Stomach smooth muscle (tissue), 2 donors: ENCODE results near the gene BRCA2.
"Not testable (repeated sequence)": the region's sequence is repeated elsewhere in the genome, so short reads cannot be mapped to it uniquely, and the experiment has no call there.

Experiments
- H3K27ac ChIP-seq: one replicate; pipeline ENCODE4 v1.7.0; 2013; ENCODE audit warnings: mild to moderate bottlenecking, low read length, inconsistent platforms
- H3K27me3 ChIP-seq, 2 donors: one replicate each; pipeline ENCODE4 v1.7.0; 2013; ENCODE audit warnings: low read length in 2 of 2; ENCODE audit not compliant: insufficient read depth in 2 of 2, control insufficient read depth in 1 of 2
- H3K36me3 ChIP-seq, 2 donors: one replicate each; pipeline ENCODE4 v1.7.0; 2013; ENCODE audit warnings: low read length in 2 of 2; ENCODE audit not compliant: control insufficient read depth in 2 of 2, insufficient read depth in 2 of 2
- H3K4me1 ChIP-seq: one replicate; pipeline ENCODE4 v1.7.0; 2013; ENCODE audit warnings: low read length; ENCODE audit not compliant: control insufficient read depth, insufficient read depth
- H3K4me3 ChIP-seq, 2 donors: one replicate each; pipeline ENCODE4 v1.7.0; 2013; ENCODE audit warnings: low read length in 2 of 2
- H3K9ac ChIP-seq, 2 donors: one replicate each; pipeline ENCODE4 v1.7.0; 2013; ENCODE audit warnings: low read length in 2 of 2, mild to moderate bottlenecking in 1 of 2
- H3K9me3 ChIP-seq, 2 donors: one replicate each; pipeline ENCODE4 v1.7.0; 2013; ENCODE audit warnings: low read length in 2 of 2; ENCODE audit not compliant: control insufficient read depth in 2 of 2
- donor health status: healthy.
- donor health status: Pancreatic carcinoma.

Gene BRCA2

DNA sequence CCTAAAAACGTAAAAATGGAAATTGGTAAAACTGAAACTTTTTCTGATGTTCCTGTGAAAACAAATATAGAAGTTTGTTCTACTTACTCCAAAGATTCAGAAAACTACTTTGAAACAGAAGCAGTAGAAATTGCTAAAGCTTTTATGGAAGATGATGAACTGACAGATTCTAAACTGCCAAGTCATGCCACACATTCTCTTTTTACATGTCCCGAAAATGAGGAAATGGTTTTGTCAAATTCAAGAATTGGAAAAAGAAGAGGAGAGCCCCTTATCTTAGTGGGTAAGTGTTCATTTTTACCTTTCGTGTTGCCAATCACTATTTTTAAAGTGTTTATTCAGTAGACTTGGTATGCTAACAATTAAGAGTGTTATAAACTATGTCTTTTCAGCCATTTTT lies 25.6 kb downstream of the BRCA2 start:
- H3K27me3 ChIP-seq: no peaks in the 10 kb centered on the region
- H3K9ac ChIP-seq: no peak overlapping the region
- H3K9me3 ChIP-seq: no peaks in the 10 kb centered on the region
- H3K36me3 ChIP-seq: no peaks in the 10 kb centered on the region
- H3K27ac ChIP-seq: no peak overlapping the region
- H3K4me3 ChIP-seq: no peak overlapping the region
- H3K4me1 ChIP-seq: no peaks in the 10 kb centered on the region

DNA sequence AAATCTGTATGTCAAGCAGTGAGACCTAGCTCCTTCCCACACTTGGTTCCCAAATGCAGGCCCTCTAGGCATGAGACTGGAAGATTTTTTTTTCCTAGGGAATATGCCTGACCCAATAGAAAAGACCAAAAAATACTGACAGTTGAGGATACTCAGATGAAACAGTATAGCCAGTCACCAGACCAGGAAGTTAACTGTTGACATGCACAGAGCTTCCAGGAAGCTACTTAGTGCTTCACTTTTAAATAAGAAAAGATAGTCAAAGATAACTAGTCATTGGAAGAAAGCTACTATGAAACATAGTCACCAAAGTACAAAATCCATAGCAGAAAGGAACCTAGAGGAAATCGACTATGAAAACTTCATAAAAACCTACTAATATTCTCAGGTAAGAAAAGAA lies 32.3 kb downstream of the BRCA2 start:
- Histone ChIP-seq H3K4me1 (no peaks in the 10 kb centered on the region), H3K9ac (no peak overlapping the region), H3K27ac (no peak overlapping the region), H3K36me3 (no peaks in the 10 kb centered on the region), H3K4me3 (no peak overlapping the region), H3K9me3 (no peaks in the 10 kb centered on the region), H3K27me3 (no peaks in the 10 kb centered on the region)

DNA sequence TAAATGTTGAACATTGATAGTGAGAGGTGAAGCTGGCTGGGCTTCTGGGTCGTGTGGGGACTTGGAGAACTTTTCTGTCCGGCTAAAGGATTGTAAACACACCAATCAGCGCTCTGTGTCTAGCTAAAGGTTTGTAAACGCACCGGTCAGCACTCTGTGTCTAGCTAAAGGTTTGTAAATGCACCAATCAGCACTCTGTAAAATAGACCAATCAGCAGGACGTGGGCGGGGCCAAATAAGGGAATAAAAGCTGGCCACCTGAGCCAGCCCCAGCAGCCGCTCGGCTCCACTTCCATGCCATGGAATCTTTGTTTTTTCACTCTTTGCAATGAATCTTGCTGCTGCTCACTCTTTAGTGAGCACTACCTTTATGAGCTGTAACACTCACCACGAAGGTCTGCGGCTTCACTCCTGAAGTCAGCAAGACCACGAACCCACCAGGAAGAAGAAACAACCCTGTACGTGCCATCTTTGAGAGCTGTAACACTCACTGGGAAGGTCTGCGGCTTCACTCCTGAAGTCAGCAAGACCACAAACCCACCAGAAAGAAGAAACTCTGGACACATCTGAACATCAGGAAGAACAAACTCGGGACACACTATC lies 35.6 kb downstream of the BRCA2 start:
- H3K36me3 ChIP-seq, H3K4me3 ChIP-seq, H3K9me3 ChIP-seq: not testable (repeated sequence)

DNA sequence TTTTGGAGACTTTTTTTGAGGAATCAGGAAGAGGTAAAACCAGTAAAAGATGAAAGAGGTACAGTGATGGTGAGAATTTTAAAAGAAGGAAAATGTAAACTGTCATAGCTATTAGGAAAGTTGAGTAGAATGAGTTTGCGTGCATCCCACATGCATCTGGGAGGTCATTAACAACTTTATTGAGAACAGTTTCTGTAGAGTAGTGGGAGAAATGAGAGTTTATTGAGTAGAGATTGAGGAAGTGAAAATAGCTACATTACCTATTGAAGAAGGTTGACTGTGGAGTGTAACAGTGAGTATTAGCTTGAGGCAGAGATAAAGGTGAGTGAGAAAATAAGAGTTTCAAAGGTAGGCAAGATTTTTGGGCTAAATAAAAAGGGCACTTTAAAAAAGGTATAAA lies 38.7 kb downstream of the BRCA2 start:
- Histone ChIP-seq H3K27me3 (no peaks in the 10 kb centered on the region), H3K27ac (no peak overlapping the region), H3K4me1 (no peaks in the 10 kb centered on the region), H3K36me3 (no peaks in the 10 kb centered on the region), H3K4me3 (no peak overlapping the region), H3K9ac (no peak overlapping the region), H3K9me3 (no peaks in the 10 kb centered on the region)

More for the DNA sequence above, 35.6 kb downstream of the BRCA2 start:
- not testable (repeated sequence) for H3K27ac ChIP-seq, H3K4me1 ChIP-seq, H3K27me3 ChIP-seq, H3K9ac ChIP-seq

DNA sequence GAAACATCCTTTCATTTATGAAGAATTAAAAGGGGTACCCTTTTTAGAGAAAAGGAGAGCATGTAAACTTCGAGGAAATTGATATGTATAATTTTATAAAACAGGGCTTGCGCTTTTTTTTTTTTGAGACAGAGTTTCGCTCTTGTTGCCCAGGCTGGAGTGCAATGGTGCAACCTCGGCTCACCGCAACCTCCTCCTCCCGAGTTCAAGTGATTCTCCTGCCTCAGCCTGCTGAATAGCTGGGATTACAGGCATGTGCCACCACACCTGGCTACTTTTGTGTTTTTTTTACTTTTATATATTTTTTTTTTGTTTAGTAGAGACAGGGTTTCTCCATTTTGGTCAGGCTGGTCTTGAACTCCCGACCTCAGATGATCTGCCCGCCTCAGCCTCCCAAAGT lies 40.6 kb downstream of the BRCA2 start:
- not testable (repeated sequence) for H3K9me3 ChIP-seq, H3K36me3 ChIP-seq, H3K27ac ChIP-seq, H3K4me1 ChIP-seq, H3K4me3 ChIP-seq, H3K27me3 ChIP-seq, H3K9ac ChIP-seq

DNA sequence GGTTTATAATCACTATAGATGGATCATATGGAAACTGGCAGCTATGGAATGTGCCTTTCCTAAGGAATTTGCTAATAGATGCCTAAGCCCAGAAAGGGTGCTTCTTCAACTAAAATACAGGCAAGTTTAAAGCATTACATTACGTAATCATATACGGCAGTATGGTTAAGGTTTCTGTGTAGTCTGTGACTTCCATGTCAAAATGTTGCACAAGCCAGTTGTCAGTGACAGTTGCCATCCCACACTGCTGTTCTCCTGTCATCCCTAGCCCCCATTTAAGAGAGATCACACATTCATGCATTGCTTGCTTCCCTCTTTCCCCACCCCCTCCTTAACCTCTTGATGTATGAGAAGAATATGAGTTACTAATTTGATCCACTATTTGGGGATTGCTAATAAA lies 47.3 kb downstream of the BRCA2 start:
- Histone ChIP-seq H3K9ac (no peak overlapping the region), H3K4me1 (no peaks in the 10 kb centered on the region)

DNA sequence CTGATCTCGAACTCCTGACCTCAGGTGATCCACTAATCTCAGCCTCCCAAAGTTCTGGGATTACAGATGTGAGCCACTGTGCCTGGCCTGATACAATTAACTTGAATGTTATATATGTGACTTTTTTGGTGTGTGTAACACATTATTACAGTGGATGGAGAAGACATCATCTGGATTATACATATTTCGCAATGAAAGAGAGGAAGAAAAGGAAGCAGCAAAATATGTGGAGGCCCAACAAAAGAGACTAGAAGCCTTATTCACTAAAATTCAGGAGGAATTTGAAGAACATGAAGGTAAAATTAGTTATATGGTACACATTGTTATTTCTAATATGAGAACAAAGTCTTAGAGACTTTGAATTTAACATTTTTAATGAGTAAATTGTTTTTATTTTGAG lies 55.5 kb downstream of the BRCA2 start:
- H3K27me3 ChIP-seq: no peaks in the 10 kb centered on the region
- H3K36me3 ChIP-seq: no peaks in the 10 kb centered on the region
- H3K27ac ChIP-seq: no peak overlapping the region
- no peak overlapping the region for H3K4me3 ChIP-seq
- H3K9me3 ChIP-seq: no peaks in the 10 kb centered on the region
- no peaks in the 10 kb centered on the region for H3K4me1 ChIP-seq
- no peak overlapping the region for H3K9ac ChIP-seq

More for the DNA sequence above, 47.3 kb downstream of the BRCA2 start:
- Histone ChIP-seq H3K27ac (no peak overlapping the region), H3K36me3 (no peaks in the 10 kb centered on the region), H3K9me3 (no peaks in the 10 kb centered on the region), H3K27me3 (no peaks in the 10 kb centered on the region), H3K4me3 (no peak overlapping the region)

DNA sequence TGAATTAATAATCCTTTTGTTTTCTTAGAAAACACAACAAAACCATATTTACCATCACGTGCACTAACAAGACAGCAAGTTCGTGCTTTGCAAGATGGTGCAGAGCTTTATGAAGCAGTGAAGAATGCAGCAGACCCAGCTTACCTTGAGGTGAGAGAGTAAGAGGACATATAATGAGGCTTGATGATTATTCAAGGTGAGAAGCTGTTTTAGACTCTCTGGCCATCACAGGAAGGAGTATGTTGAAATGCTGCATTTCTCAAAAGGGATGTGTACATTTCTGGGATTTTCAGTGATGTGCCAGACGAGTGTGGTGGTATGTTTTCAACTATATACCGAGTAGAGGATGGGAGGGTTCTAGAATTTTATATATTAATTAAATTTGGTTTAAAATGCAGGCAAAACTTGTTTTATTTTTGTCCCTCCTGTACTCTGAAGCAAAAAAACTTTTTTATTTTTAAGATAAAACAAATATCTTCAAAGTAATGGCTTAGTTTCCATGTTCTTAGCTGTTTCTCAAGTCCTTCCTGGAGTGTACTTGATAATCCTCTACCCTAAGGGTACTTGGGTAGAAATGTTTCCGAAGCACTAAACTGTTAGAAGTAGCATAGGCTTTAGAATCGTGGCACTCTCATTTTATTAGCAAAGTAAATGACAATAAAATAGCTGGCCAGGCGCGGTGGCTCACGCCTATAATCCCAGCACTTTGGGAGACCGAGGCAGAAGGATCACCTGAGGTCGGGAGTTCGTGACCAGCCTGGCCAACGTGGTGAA lies 61.5 kb downstream of the BRCA2 start:
- Histone ChIP-seq H3K9me3 (no peaks in the 10 kb centered on the region), H3K9ac (no peak overlapping the region), H3K4me1 (no peaks in the 10 kb centered on the region), H3K4me3 (no peak overlapping the region), H3K27me3 (no peaks in the 10 kb centered on the region), H3K36me3 (no peaks in the 10 kb centered on the region), H3K27ac (no peak overlapping the region)

DNA sequence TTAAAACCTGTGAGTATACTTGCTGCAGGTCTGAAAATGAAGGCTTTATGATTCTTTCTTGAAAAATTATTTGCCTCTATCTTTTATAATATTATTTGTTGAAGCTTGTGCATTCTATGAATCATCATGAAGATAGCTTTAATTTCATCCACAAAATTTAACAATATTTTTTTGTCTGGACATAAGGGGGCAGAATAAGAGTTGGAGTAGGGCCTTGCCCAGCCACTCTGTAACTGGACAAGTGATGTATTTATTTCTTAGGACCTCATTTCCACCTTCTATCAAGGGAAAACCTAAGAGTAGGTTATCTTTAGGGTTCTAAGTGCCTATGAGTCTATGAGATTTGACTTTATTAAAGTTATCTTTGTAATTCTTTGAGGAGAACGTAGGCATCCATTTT lies 62.7 kb downstream of the BRCA2 start:
- Histone ChIP-seq H3K9ac (no peak overlapping the region), H3K4me3 (no peak overlapping the region), H3K27me3 (no peaks in the 10 kb centered on the region), H3K9me3 (no peaks in the 10 kb centered on the region), H3K36me3 (no peaks in the 10 kb centered on the region), H3K4me1 (no peaks in the 10 kb centered on the region), H3K27ac (no peak overlapping the region)

DNA sequence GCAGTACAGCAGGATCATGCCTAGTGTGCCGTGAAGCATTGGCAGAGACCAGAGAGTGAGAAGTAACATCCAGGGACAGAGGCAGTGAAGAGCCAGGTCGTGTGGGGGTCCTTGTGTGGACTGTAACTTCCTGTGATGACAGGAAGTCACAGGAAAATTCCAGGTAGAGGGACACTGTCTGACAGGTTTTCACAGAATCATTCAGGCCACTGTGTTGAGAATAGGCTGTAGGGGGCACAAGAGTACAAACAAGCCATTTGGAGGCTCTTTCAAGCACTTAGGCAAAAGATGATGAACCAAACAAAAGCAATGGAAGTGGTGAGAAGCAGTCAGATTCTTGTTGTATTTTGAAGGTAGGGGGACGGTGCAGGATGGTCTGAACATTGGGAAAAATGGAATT lies 66.2 kb downstream of the BRCA2 start:
- H3K36me3 ChIP-seq: no peaks in the 10 kb centered on the region
- H3K27ac ChIP-seq: no peak overlapping the region
- H3K4me1 ChIP-seq: no peaks in the 10 kb centered on the region
- no peak overlapping the region for H3K4me3 ChIP-seq
- no peaks in the 10 kb centered on the region for H3K9me3 ChIP-seq
- no peak overlapping the region for H3K9ac ChIP-seq
- no peaks in the 10 kb centered on the region for H3K27me3 ChIP-seq

DNA sequence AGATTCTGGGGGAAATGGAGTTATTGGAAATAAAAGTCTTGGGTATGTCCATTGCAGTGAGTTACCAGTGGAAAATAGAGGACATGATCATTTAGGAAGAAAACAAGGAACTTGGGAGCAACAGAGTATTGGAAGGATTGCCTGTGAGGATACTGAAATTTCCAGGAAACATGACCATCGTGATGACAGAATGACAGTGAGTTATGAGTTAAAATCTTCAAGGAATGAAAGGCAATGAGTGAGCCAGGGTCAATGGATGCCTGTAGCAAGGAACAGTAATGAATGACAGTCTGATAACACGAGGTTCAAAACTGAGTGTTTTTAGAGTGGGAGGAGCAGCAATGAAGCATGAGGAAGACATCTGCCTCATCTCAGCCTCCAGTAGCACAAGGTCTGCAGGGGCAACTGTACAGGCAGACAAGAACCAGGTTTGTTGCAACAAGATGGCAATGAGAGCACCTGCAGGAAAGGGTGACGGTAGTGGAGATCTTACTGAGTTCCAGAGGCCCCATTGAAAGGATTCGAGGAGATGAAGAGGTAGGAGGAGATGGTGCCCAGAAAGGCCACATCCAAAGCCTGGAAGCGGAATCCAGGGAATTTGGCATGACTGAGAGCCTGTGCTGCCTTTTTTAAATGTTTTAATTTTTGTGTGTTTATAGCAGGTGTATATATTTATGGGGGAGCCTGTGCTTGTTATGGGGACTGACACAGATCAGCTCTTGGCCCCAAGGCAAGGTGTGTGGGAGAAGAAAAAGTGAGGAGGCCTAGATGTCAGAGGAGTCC lies 68.7 kb downstream of the BRCA2 start:
- no peaks in the 10 kb centered on the region for H3K9me3 ChIP-seq
- no peak overlapping the region for H3K4me3 ChIP-seq
- no peaks in the 10 kb centered on the region for H3K27me3 ChIP-seq
- no peak overlapping the region for H3K27ac ChIP-seq
- no peaks in the 10 kb centered on the region for H3K4me1 ChIP-seq
- H3K36me3 ChIP-seq: no peaks in the 10 kb centered on the region
- H3K9ac ChIP-seq: no peak overlapping the region
